Measurements from ENCODE around the gene EPHB4. TPM values are rescaled to one million over a fixed set of nuclear protein-coding genes. Genes with fewer than 3 reads are reported as not detected.
"Not testable (repeated sequence)": the region's sequence is repeated elsewhere in the genome, so short reads cannot be mapped to it uniquely, and the experiment has no call there.

Gene EPHB4
- total RNA-seq, 2 experiments from 2014 or later = 4.1 to 5.9 TPM

DNA sequence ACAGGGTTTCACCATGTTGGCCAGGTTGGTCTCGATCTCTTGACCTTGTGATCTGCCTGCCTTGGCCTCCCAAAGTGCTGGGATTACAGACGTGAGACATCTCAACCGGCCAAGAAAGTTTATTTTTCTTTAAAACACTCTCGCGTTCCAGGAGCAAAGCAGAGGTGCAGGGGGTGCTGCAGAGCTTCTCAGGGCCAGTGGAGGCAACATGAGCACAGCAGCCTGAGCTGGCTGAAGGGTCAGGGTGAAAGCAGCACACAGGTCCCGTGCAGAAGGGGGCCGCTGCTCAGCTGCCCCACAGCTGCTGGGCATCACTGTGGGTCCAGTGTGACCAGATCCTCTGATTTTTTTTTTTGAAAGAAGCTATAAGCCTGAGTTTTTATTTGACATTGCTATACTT, 46.1 kb downstream of the EPHB4 start:
- Mint-ChIP-seq H3K9me3 (ENCODE audit: low read depth) (peaks cover 3% of the 10 kb centered on the region), H3K4me3 (no peak overlapping the region), H3K36me3 (ENCODE audit: low read depth) (no peaks in the 10 kb centered on the region), H3K27ac (no peak overlapping the region), H3K4me1 (peaks cover 5% of the 10 kb centered on the region), H3K27me3 (peaks cover 3% of the 10 kb centered on the region)
- ChIA-PET CTCF (no interaction called here), POLR2A (no interaction called here)
- intact Hi-C loops (cut with DNase I, micrococcal nuclease) = no loop called here
- no peak for DNase-seq
- no peak for ATAC-seq

DNA sequence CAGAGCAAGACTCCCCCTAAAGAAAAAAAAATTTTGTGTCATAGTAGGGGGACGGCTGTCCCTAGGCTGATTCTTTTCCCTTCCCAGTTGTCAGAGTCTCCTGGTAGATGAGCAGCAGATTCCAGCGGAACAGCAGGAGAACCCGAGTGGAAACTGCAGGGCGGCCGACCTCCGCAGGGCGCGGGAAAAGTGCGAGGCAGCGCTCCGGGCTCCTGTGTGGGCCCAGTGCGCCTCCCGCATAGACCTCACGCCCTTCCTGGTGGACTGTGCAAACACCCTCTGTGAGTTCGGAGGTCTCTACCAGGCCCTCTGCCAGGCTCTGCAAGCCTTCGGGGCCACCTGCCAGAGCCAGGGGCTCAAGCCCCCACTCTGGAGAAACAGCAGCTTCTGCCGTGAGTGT, 48.0 kb downstream of the EPHB4 start:
- ATAC-seq (no peak), DNase-seq (no peak)
- Mint-ChIP-seq H3K27me3 (peaks cover 5% of the 10 kb centered on the region), H3K27ac (no peak overlapping the region), H3K4me1 (no peaks in the 10 kb centered on the region), H3K9me3 (ENCODE audit: low read depth) (peaks cover 3% of the 10 kb centered on the region), H3K4me3 (no peak overlapping the region), H3K36me3 (ENCODE audit: low read depth) (no peaks in the 10 kb centered on the region)
- ChIA-PET CTCF (no interaction called here), POLR2A (no interaction called here)
- intact Hi-C loops (cut with DNase I, micrococcal nuclease) = no loop called here

GRCh38 chr7:100778061-100778621, 49.2 kb downstream of the EPHB4 start:
- intact Hi-C loops (cut with DNase I, micrococcal nuclease) = no loop called here

DNA sequence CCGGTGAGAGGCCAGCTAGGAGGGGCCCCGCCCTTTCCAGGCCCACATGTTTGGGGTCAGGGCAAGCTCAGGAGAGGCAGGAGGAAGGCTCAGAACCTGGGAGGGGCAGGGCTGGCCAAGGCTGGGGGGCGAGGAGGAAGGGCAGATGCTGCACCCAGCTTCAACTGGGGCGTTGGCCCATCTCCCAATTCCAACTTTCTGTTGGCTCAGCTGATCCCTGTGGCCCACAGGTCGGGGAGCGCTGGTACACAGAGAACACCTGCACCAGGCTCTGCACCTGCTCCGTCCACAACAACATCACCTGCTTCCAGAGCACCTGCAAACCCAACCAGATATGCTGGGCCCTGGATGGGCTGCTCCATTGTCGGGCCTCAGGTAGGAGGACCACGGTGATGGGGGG, 53.8 kb downstream of the EPHB4 start:
- DNase-seq = no peak
- no peak overlapping the region for H3K4me3 Mint-ChIP-seq
- POLR2A ChIA-PET = no interaction called here
- no peak overlapping the region for H3K27ac Mint-ChIP-seq
- no peaks in the 10 kb centered on the region for H3K4me1 Mint-ChIP-seq
- CTCF ChIA-PET = interaction anchor here (0.6 kb wide), 1 partner anchor 11 kb away, joined by 3 read pairs; no protein-coding TSS in a partner anchor
- intact Hi-C loops (cut with DNase I, micrococcal nuclease) = no loop called here
- peaks cover 5% of the 10 kb centered on the region for H3K27me3 Mint-ChIP-seq
- no peaks in the 10 kb centered on the region for H3K9me3 Mint-ChIP-seq (ENCODE audit: low read depth)
- H3K36me3 Mint-ChIP-seq (ENCODE audit: low read depth) = no peaks in the 10 kb centered on the region
- ATAC-seq = no peak

More at GRCh38 chr7:100778061-100778621, 49.2 kb downstream of the EPHB4 start:
- CTCF ChIA-PET = no interaction called here
- no peaks in the 10 kb centered on the region for H3K36me3 Mint-ChIP-seq (ENCODE audit: low read depth)
- DNase-seq = no peak
- no peak overlapping the region for H3K27ac Mint-ChIP-seq
- H3K9me3 Mint-ChIP-seq (ENCODE audit: low read depth) = no peaks in the 10 kb centered on the region
- POLR2A ChIA-PET = no interaction called here
- peaks cover 5% of the 10 kb centered on the region for H3K27me3 Mint-ChIP-seq
- H3K4me3 Mint-ChIP-seq = no peak overlapping the region
- ATAC-seq = no peak
- no peaks in the 10 kb centered on the region for H3K4me1 Mint-ChIP-seq

DNA sequence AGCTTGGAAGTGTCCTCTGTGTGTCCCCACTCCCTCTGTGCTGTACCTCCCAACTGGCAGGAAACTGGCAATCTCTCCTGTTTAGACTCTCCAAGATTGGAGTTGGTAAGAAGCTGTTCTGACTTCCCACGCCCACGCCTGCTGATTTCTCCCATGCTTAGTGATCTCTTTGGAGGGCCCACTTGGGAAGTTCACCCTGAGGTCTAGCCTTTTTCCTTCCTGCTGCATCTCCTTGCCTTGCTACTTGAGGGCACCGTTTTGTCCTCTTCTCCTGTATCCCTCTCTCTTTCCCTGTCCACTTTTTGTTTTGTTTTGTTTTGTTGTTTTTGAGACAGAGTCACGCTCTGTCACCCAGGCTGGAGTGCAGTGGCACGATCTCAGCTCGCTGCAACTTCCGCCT, 58.5 kb downstream of the EPHB4 start:
- CTCF ChIA-PET = no interaction called here
- no peak for ATAC-seq
- peaks cover 4% of the 10 kb centered on the region for H3K27me3 Mint-ChIP-seq
- H3K36me3 Mint-ChIP-seq (ENCODE audit: low read depth) = no peaks in the 10 kb centered on the region
- DNase-seq = no peak
- no peak overlapping the region for H3K27ac Mint-ChIP-seq
- POLR2A ChIA-PET = no interaction called here
- no peak overlapping the region for H3K4me3 Mint-ChIP-seq
- intact Hi-C loops (cut with DNase I, micrococcal nuclease) = no loop called here
- H3K4me1 Mint-ChIP-seq = no peaks in the 10 kb centered on the region
- no peaks in the 10 kb centered on the region for H3K9me3 Mint-ChIP-seq (ENCODE audit: low read depth)

DNA sequence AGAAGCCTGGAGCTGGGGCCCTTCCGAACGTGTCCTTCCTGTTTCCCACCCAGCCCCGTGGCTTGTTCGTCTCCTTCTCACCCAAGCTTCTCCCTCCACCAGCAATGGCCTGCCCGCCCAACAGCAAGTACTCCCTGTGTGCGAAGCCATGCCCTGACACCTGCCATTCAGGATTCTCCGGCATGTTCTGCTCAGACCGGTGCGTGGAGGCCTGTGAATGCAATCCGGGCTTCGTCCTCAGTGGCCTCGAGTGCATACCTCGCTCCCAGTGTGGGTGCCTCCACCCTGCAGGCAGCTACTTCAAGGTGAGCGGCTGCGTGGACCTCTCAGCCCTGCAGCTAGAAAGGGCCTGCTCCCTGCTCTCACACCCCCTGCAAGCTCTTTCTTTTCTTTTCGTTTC, 62.1 kb downstream of the EPHB4 start:
- ChIA-PET POLR2A (no interaction called here), CTCF (interaction anchor here (0.6 to 1.3 kb wide), 3 partner anchors 39 to 772 kb away, joined by 3 to 4 read pairs (median 4); no protein-coding TSS in a partner anchor)
- ATAC-seq (no peak), DNase-seq (no peak)
- intact Hi-C loops (cut with DNase I, micrococcal nuclease) = no loop called here
- H3K4me3 Mint-ChIP-seq = no peak overlapping the region
- no peaks in the 10 kb centered on the region for H3K9me3 Mint-ChIP-seq (ENCODE audit: low read depth)
- no peaks in the 10 kb centered on the region for H3K4me1 Mint-ChIP-seq
- H3K27me3 Mint-ChIP-seq = peaks cover 4% of the 10 kb centered on the region
- H3K27ac Mint-ChIP-seq = no peak overlapping the region
- no peaks in the 10 kb centered on the region for H3K36me3 Mint-ChIP-seq (ENCODE audit: low read depth)

DNA sequence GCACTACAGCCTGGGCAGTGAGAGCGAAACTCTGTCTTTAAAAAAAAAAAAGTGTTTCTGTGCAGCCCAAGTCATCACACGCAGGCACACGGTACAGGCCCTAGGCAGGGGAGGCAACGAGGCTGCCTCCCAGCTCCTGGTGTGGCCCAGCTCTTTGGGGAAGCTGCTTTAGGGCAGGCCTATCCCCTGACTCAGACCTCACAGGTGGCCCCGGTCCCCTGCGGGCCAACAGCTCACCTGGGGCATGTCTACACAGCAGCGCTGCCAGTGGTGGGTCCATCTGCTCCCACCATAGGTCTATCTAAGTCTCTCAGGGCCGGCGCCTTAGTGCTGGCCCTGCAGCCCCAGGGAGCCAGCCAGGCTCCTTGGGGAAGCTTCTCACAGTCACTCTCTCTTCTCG, 62.5 kb downstream of the EPHB4 start:
- Mint-ChIP-seq H3K9me3 (ENCODE audit: low read depth) (no peaks in the 10 kb centered on the region), H3K4me1 (no peaks in the 10 kb centered on the region), H3K27me3 (peaks cover 4% of the 10 kb centered on the region), H3K4me3 (no peak overlapping the region), H3K36me3 (ENCODE audit: low read depth) (no peaks in the 10 kb centered on the region), H3K27ac (no peak overlapping the region)
- CTCF ChIA-PET = interaction anchor here (0.6 to 1.3 kb wide), 4 partner anchors 38 to 772 kb away, joined by 3 to 5 read pairs (median 4); no protein-coding TSS in a partner anchor
- intact Hi-C loops (cut with DNase I, micrococcal nuclease) = no loop called here
- POLR2A ChIA-PET = no interaction called here
- ATAC-seq (no peak), DNase-seq (no peak)

DNA sequence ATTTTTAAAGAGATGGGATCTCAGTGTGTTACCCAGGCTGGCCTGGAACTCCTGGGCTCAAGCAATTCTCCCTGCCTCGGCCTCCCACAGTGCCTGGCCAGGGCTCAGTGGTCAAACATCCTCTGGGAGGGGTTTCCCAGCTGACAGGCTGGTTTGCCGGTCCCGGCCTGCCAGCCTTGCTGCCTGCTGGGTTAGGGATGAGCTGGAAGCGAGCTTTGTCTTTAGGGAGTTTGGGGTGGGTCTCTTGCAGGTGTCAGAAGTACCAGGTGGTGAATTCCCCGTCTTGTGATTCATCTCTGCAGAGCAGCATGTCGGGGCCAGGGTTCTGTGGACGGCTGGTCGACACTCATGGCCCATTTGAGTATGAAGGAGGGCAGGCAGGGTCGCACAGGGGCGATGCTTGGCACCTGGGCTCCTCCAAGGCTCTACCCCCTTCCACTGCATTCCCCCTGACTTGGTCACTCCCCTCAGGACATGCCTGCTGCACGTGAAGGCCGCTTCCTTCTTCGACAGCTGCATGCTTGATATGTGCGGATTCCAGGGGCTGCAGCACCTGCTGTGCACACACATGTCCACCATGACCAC, 63.7 kb downstream of the EPHB4 start:
- H3K9me3 Mint-ChIP-seq (ENCODE audit: low read depth) = no peaks in the 10 kb centered on the region
- intact Hi-C loops (cut with DNase I, micrococcal nuclease) = no loop called here
- POLR2A ChIA-PET = no interaction called here
- CTCF ChIA-PET = no interaction called here
- H3K36me3 Mint-ChIP-seq (ENCODE audit: low read depth) = no peaks in the 10 kb centered on the region
- no peak overlapping the region for H3K27ac Mint-ChIP-seq
- no peak for DNase-seq
- ATAC-seq = no peak
- H3K4me3 Mint-ChIP-seq = no peak overlapping the region
- H3K4me1 Mint-ChIP-seq = no peaks in the 10 kb centered on the region
- peaks cover 4% of the 10 kb centered on the region for H3K27me3 Mint-ChIP-seq

GRCh38 chr7:100762841-100763240, 64.5 kb downstream of the EPHB4 start:
- POLR2A ChIA-PET; intact Hi-C loops (cut with DNase I, micrococcal nuclease); DNase-seq: not testable (repeated sequence)

DNA sequence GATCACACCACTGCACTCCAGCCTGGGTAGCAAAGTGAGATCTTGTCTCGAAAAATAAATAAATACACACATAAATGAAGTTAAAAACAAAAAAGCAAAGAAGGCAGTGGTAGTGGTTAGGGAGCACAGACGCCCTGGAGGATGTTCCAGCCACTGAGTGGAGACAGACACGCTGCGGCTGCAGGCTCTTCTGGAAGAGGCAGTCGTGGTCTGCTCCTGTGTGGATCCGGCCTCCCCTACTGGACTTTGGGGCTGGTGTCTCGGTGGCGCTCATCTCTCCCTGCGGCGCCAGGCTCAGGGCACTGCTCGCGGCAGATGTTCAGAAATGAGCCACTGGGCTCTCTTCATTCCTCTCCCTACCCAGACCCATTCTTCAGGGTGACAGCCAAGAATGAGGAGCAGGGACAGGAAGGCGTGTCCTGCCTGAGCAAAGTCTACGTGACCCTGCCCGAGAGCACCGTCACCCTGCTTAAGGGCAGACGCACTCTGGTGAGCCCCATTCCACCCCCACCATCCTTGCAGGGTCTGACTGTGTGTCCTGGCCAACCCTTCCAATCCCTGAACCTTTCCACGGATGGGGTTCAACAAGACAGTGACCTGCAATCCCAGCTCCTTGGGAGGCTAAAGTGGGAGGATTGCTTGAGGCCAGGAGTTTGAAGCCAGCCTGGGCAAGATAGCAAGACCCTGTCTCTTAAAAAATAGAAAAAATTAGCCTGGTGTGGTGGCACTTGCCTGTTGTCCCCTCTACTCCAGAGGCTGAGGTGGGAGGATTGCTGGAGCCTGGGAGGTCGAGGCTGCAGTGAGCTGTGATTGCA, 67.8 kb downstream of the EPHB4 start:
- Mint-ChIP-seq H3K9me3 (ENCODE audit: low read depth) (no peaks in the 10 kb centered on the region), H3K4me1 (no peaks in the 10 kb centered on the region), H3K27me3 (no peaks in the 10 kb centered on the region), H3K36me3 (ENCODE audit: low read depth) (no peaks in the 10 kb centered on the region), H3K27ac (no peak overlapping the region), H3K4me3 (no peak overlapping the region)
- ChIA-PET CTCF (interaction anchor here (0.9 kb wide), 1 partner anchor 147 kb away, joined by 3 read pairs; the partner anchor contains the start of gene MOSPD3), POLR2A (no interaction called here)
- DNase-seq (no peak), ATAC-seq (no peak)
- intact Hi-C loops (cut with DNase I, micrococcal nuclease) = no loop called here

More at GRCh38 chr7:100762841-100763240, 64.5 kb downstream of the EPHB4 start:
- not testable (repeated sequence) for H3K9me3 Mint-ChIP-seq (ENCODE audit: low read depth); H3K27ac Mint-ChIP-seq; H3K36me3 Mint-ChIP-seq (ENCODE audit: low read depth); H3K27me3 Mint-ChIP-seq; H3K4me3 Mint-ChIP-seq; ATAC-seq; H3K4me1 Mint-ChIP-seq
- CTCF ChIA-PET = interaction anchor here (1.0 kb wide), 1 partner anchor 14 kb away, joined by 3 read pairs; no protein-coding TSS in a partner anchor

GRCh38 chr7:100753750-100754149, 73.6 kb downstream of the EPHB4 start:
- CTCF ChIA-PET = no interaction called here
- H3K27me3 Mint-ChIP-seq = peaks cover 11% of the 10 kb centered on the region
- no peak overlapping the region for H3K27ac Mint-ChIP-seq
- DNase-seq = no peak
- no peaks in the 10 kb centered on the region for H3K4me1 Mint-ChIP-seq
- POLR2A ChIA-PET = interaction anchor here (1.0 kb wide), 1 partner anchor 80 kb away, joined by 4 read pairs; the partner anchor contains the start of gene GNB2
- intact Hi-C loops (cut with DNase I, micrococcal nuclease) = no loop called here
- no peaks in the 10 kb centered on the region for H3K9me3 Mint-ChIP-seq (ENCODE audit: low read depth)
- ATAC-seq = no peak
- H3K4me3 Mint-ChIP-seq = no peak overlapping the region
- no peaks in the 10 kb centered on the region for H3K36me3 Mint-ChIP-seq (ENCODE audit: low read depth)

- Mint-ChIP-seq H3K4me1 (no peaks in the 10 kb centered on the region), H3K27ac (no peak overlapping the region), H3K4me3 (no peak overlapping the region), H3K36me3 (ENCODE audit: low read depth) (no peaks in the 10 kb centered on the region), H3K27me3 (peaks cover 14% of the 10 kb centered on the region), H3K9me3 (ENCODE audit: low read depth) (no peaks in the 10 kb centered on the region)
- POLR2A ChIA-PET = interaction anchor here (1.0 kb wide), 1 partner anchor 80 kb away, joined by 4 read pairs; the partner anchor contains the start of gene GNB2
- intact Hi-C loops (cut with DNase I, micrococcal nuclease) = no loop called here
- CTCF ChIA-PET = no interaction called here
- DNase-seq (peak; percentile 16), ATAC-seq (peak; percentile 51)
Observed at GRCh38 chr7:100752994-100753393, 74.3 kb downstream of the EPHB4 start.

Measured in activated CD4-positive, alpha-beta T cell treated with anti-CD3 and anti-CD28 coated beads for 36 hours (primary cell).